Activated CD4-positive, alpha-beta memory T cell treated with anti-CD3 and anti-CD28 coated beads for 36 hours (primary cell): ENCODE measurements around the gene ARHGAP44. TPM values are rescaled to one million over a fixed set of nuclear protein-coding genes. Genes with fewer than 3 reads are reported as not detected.

Experiments used
- CTCF ChIA-PET: fragments of 350-600 bp; sonication (Branson Sonifier 250); formaldehyde crosslinking; loops from one replicate; lab custom pipeline; 2021; ENCODE audit warnings: antibody characterized with exemption, inconsistent platforms; lab: Charles Lee
- POLR2A ChIA-PET: fragments of 350-600 bp; sonication (Branson Sonifier 250); formaldehyde crosslinking; loops from one replicate; lab custom pipeline; 2021; ENCODE audit warnings: antibody characterized with exemption; lab: Charles Lee
- DNase-seq: peaks from one replicate; pipeline ENCODE4 v3.0.0-alpha.2; 2020
- H3K27ac Mint-ChIP-seq: one replicate; pipeline ENCODE4 v1.8.0; 2021; ENCODE audit warnings: mixed read lengths
- H3K27me3 Mint-ChIP-seq: one replicate; pipeline ENCODE4 v1.8.0; 2021; ENCODE audit warnings: mixed read lengths
- H3K36me3 Mint-ChIP-seq: one replicate; pipeline ENCODE4 v1.8.0; 2021; ENCODE audit warnings: mixed read lengths
- H3K4me1 Mint-ChIP-seq: one replicate; pipeline ENCODE4 v1.8.0; 2021; ENCODE audit warnings: low read depth, mixed read lengths
- H3K4me3 Mint-ChIP-seq: one replicate; pipeline ENCODE4 v1.8.0; 2021; ENCODE audit warnings: mild to moderate bottlenecking, mixed read lengths
- H3K9me3 Mint-ChIP-seq: one replicate; pipeline ENCODE4 v1.8.0; 2021; ENCODE audit warnings: mixed read lengths
- intact Hi-C: fragments of 100-400 bp; cut with micrococcal nuclease; formaldehyde crosslinking; loops from one replicate; pipeline ENCODE4 v1.15.1; 2023
- total RNA-seq, 2 experiments: library from RNA; stranded (reverse); gene quantifications; one replicate each; pipeline ENCODE4 v1.2.3, GENCODE V29; 2021

The ARHGAP44 gene
- total RNA-seq, 2 experiments from 2014 or later = not detected

- ChIA-PET CTCF (no interaction called here), POLR2A (no interaction called here)
- Mint-ChIP-seq H3K9me3 (no peaks in the 10 kb centered on the region), H3K27ac (no peak overlapping the region), H3K27me3 (peaks cover 34% of the 10 kb centered on the region), H3K4me1 (peaks cover 6% of the 10 kb centered on the region), H3K4me3 (peak overlapping the region; percentile 58), H3K36me3 (no peaks in the 10 kb centered on the region)
- intact Hi-C loops = no loop called here
- no peak for DNase-seq
These were observed 1.2 kb downstream of the ARHGAP44 start for GRCh38 chr17:12790249-12791106.

GRCh38 chr17:12794919-12795532 lies 5.7 kb downstream of the ARHGAP44 start:
- Mint-ChIP-seq H3K4me3 (no peak overlapping the region), H3K9me3 (peaks cover 3% of the 10 kb centered on the region), H3K4me1 (peaks cover 4% of the 10 kb centered on the region), H3K36me3 (no peaks in the 10 kb centered on the region), H3K27me3 (peaks cover 22% of the 10 kb centered on the region), H3K27ac (no peak overlapping the region)
- intact Hi-C loops = no loop called here
- POLR2A ChIA-PET = no interaction called here
- CTCF ChIA-PET = no interaction called here
- DNase-seq = no peak

GRCh38 chr17:12800855-12801365 lies 11.6 kb downstream of the ARHGAP44 start:
- peaks cover 1% of the 10 kb centered on the region for H3K27me3 Mint-ChIP-seq
- peaks cover 3% of the 10 kb centered on the region for H3K9me3 Mint-ChIP-seq
- intact Hi-C loops = no loop called here
- ChIA-PET POLR2A (no interaction called here), CTCF (no interaction called here)
- DNase-seq = no peak
- no peak overlapping the region for H3K27ac Mint-ChIP-seq
- H3K4me1 Mint-ChIP-seq = no peaks in the 10 kb centered on the region
- H3K4me3 Mint-ChIP-seq = no peak overlapping the region
- no peaks in the 10 kb centered on the region for H3K36me3 Mint-ChIP-seq

GRCh38 chr17:12806630-12807029 lies 17.3 kb downstream of the ARHGAP44 start:
- H3K36me3 Mint-ChIP-seq = no peaks in the 10 kb centered on the region
- POLR2A ChIA-PET = no interaction called here
- no peak for DNase-seq
- no peak overlapping the region for H3K4me3 Mint-ChIP-seq
- no peaks in the 10 kb centered on the region for H3K4me1 Mint-ChIP-seq
- CTCF ChIA-PET = no interaction called here
- H3K27ac Mint-ChIP-seq = no peak overlapping the region
- intact Hi-C loops = no loop called here
- peaks cover 1% of the 10 kb centered on the region for H3K27me3 Mint-ChIP-seq
- H3K9me3 Mint-ChIP-seq = peaks cover 20% of the 10 kb centered on the region

GRCh38 chr17:12808723-12809122 lies 19.4 kb downstream of the ARHGAP44 start:
- POLR2A ChIA-PET = no interaction called here
- H3K4me3 Mint-ChIP-seq = no peak overlapping the region
- H3K27me3 Mint-ChIP-seq = no peaks in the 10 kb centered on the region
- H3K27ac Mint-ChIP-seq = no peak overlapping the region
- DNase-seq = no peak
- no peaks in the 10 kb centered on the region for H3K36me3 Mint-ChIP-seq
- CTCF ChIA-PET = interaction anchor here (0.6 kb wide), 1 partner anchor 19 kb away, joined by 3 read pairs; no protein-coding TSS in a partner anchor
- intact Hi-C loops = no loop called here
- peaks cover 20% of the 10 kb centered on the region for H3K9me3 Mint-ChIP-seq
- H3K4me1 Mint-ChIP-seq = no peaks in the 10 kb centered on the region

- no peaks in the 10 kb centered on the region for H3K27me3 Mint-ChIP-seq
- POLR2A ChIA-PET = no interaction called here
- intact Hi-C loops = no loop called here
These were observed 23.6 kb downstream of the ARHGAP44 start for GRCh38 chr17:12812877-12813276.

GRCh38 chr17:12813664-12814063 lies 24.4 kb downstream of the ARHGAP44 start:
- ChIA-PET CTCF (no interaction called here), POLR2A (no interaction called here)
- Mint-ChIP-seq H3K9me3 (peaks cover 20% of the 10 kb centered on the region), H3K36me3 (no peaks in the 10 kb centered on the region), H3K4me3 (no peak overlapping the region), H3K4me1 (no peaks in the 10 kb centered on the region), H3K27me3 (no peaks in the 10 kb centered on the region), H3K27ac (no peak overlapping the region)
- intact Hi-C loops = no loop called here
- DNase-seq = no peak

More at GRCh38 chr17:12812877-12813276, 23.6 kb downstream of the ARHGAP44 start:
- no peaks in the 10 kb centered on the region for H3K36me3 Mint-ChIP-seq
- H3K4me1 Mint-ChIP-seq = no peaks in the 10 kb centered on the region
- no peak overlapping the region for H3K27ac Mint-ChIP-seq
- H3K4me3 Mint-ChIP-seq = no peak overlapping the region
- peaks cover 22% of the 10 kb centered on the region for H3K9me3 Mint-ChIP-seq
- CTCF ChIA-PET = no interaction called here
- DNase-seq = no peak

GRCh38 chr17:12814718-12815117 lies 25.4 kb downstream of the ARHGAP44 start:
- ChIA-PET CTCF (no interaction called here), POLR2A (no interaction called here)
- H3K27me3 Mint-ChIP-seq = no peaks in the 10 kb centered on the region
- peaks cover 10% of the 10 kb centered on the region for H3K9me3 Mint-ChIP-seq
- no peak overlapping the region for H3K27ac Mint-ChIP-seq
- intact Hi-C loops = no loop called here
- DNase-seq = no peak
- no peaks in the 10 kb centered on the region for H3K36me3 Mint-ChIP-seq
- H3K4me1 Mint-ChIP-seq = no peaks in the 10 kb centered on the region
- H3K4me3 Mint-ChIP-seq = no peak overlapping the region

- intact Hi-C loops = no loop called here
- Mint-ChIP-seq H3K36me3 (no peaks in the 10 kb centered on the region), H3K27me3 (no peaks in the 10 kb centered on the region), H3K4me3 (no peak overlapping the region), H3K9me3 (peaks cover 5% of the 10 kb centered on the region), H3K27ac (no peak overlapping the region), H3K4me1 (no peaks in the 10 kb centered on the region)
- ChIA-PET CTCF (no interaction called here), POLR2A (no interaction called here)
- DNase-seq = no peak
These were observed 26.4 kb downstream of the ARHGAP44 start for GRCh38 chr17:12815642-12816141.

- Mint-ChIP-seq H3K9me3 (peaks cover 5% of the 10 kb centered on the region), H3K27me3 (no peaks in the 10 kb centered on the region), H3K4me3 (no peak overlapping the region), H3K36me3 (no peaks in the 10 kb centered on the region), H3K27ac (no peak overlapping the region), H3K4me1 (no peaks in the 10 kb centered on the region)
- intact Hi-C loops = no loop called here
- CTCF ChIA-PET = no interaction called here
- no peak for DNase-seq
- POLR2A ChIA-PET = no interaction called here
These were observed 32.2 kb downstream of the ARHGAP44 start for GRCh38 chr17:12821376-12821940.

- no peaks in the 10 kb centered on the region for H3K4me1 Mint-ChIP-seq
- POLR2A ChIA-PET = no interaction called here
- no peaks in the 10 kb centered on the region for H3K27me3 Mint-ChIP-seq
- peaks cover 18% of the 10 kb centered on the region for H3K9me3 Mint-ChIP-seq
- H3K4me3 Mint-ChIP-seq = no peak overlapping the region
- CTCF ChIA-PET = no interaction called here
- H3K36me3 Mint-ChIP-seq = no peaks in the 10 kb centered on the region
- no peak overlapping the region for H3K27ac Mint-ChIP-seq
- DNase-seq = no peak
- intact Hi-C loops = no loop called here
These were observed 37.1 kb downstream of the ARHGAP44 start for GRCh38 chr17:12826431-12826830.

- POLR2A ChIA-PET = no interaction called here
- no peak overlapping the region for H3K27ac Mint-ChIP-seq
- no peaks in the 10 kb centered on the region for H3K4me1 Mint-ChIP-seq
- no peaks in the 10 kb centered on the region for H3K27me3 Mint-ChIP-seq
- CTCF ChIA-PET = no interaction called here
- intact Hi-C loops = no loop called here
- no peak overlapping the region for H3K4me3 Mint-ChIP-seq
- H3K9me3 Mint-ChIP-seq = peaks cover 37% of the 10 kb centered on the region
- no peak for DNase-seq
- H3K36me3 Mint-ChIP-seq = no peaks in the 10 kb centered on the region
These were observed 41.5 kb downstream of the ARHGAP44 start for GRCh38 chr17:12830777-12831247.
